K562 (cell line): ENCODE results near the gene FAM53A. TPM values are rescaled to one million over a fixed set of nuclear protein-coding genes. Genes with fewer than 3 reads are reported as not detected.

Experiments used
- ATAC-seq: fragments of 200-7000 bp; cut with Tn5 transposase; 3 replicates; pipeline ENCODE4 v1.9.1; 2020; ENCODE audit warnings: moderate library complexity
- BruUV-seq: library from RNA; stranded (reverse); fragments of 400-500 nt; replicated peaks from 2 replicates; lab custom pipeline; 2021; lab: Mats Ljungman, UMichigan
- CTCF ChIA-PET: fragments of 300-600 bp; formaldehyde crosslinking; extraction: SDS; loops from one replicate; lab custom pipeline; 2021; ENCODE audit warnings: low intra/inter-chr PET ratio; lab: Yijun Ruan, JAX
- POLR2A ChIA-PET: fragments of 300-600, 350-650 bp; sonication (Branson Sonifier 250); formaldehyde crosslinking; extraction: SDS; loops from one replicate; lab custom pipeline; 2021; ENCODE audit warnings: antibody characterized with exemption, inconsistent platforms; lab: Yijun Ruan, JAX
- DNase-seq, 4 experiments: peaks; one replicate each; pipeline versions ENCODE4 v3.0.0 to v3.0.0-alpha.2; 2011 to 2018; ENCODE audit warnings: low spot score in 3 of 4, mixed read lengths in 3 of 4; ENCODE audit errors: extremely low read depth in 1 of 4
- FAIRE-seq: peaks from 2 replicates; lab custom pipeline; 2011; peaks lifted over from hg19 to GRCh38; lab: Jason Lieb, UNC
- H2AFZ ChIP-seq: 2 replicates; pipeline ENCODE4 v1.6.0; 2011; ENCODE audit warnings: low read depth, low read length, control low read depth, inconsistent platforms
- H3K27ac ChIP-seq: fragments of 200-600 bp; 3 replicates; pipeline ENCODE4 v1.8.0; 2011; ENCODE audit warnings: low read depth, mild to moderate bottlenecking, control low read depth, inconsistent platforms, low read length, moderate library complexity, mixed read lengths; ENCODE audit errors: extremely low read depth
- H3K27me3 ChIP-seq, 2 experiments: fragments of 300-600 bp in 1 of 2; 2 replicates in 1 of 2; 3 replicates in 1 of 2; pipeline versions ENCODE4 v1.6.0 to v1.8.0; 2011; ENCODE audit warnings: inconsistent platforms in 2 of 2, low read length in 2 of 2, mild to moderate bottlenecking in 1 of 2, mixed read lengths in 1 of 2, moderate library complexity in 1 of 2; ENCODE audit not compliant: control insufficient read depth in 2 of 2, insufficient read depth in 2 of 2
- H3K36me3 ChIP-seq: fragments of 300-600 bp; 3 replicates; pipeline ENCODE4 v1.8.0; 2011; ENCODE audit warnings: mild to moderate bottlenecking, low read length, inconsistent platforms; ENCODE audit not compliant: control insufficient read depth, insufficient read depth
- H3K4me1 ChIP-seq, 2 experiments: fragments of 200-600 bp in 1 of 2; replicated peaks in 1 of 2; 2 replicates in 1 of 2; 3 replicates in 1 of 2; pipeline versions ENCODE4 v1.5.1 to v1.8.0; 2011; ENCODE audit warnings: inconsistent platforms in 2 of 2, low read length in 2 of 2, mild to moderate bottlenecking in 1 of 2, mixed read lengths in 1 of 2, moderate library complexity in 1 of 2; ENCODE audit not compliant: control insufficient read depth in 2 of 2, insufficient read depth in 2 of 2
- H3K4me2 ChIP-seq: 2 replicates; pipeline ENCODE4 v1.6.1; 2011; ENCODE audit warnings: low read length, control low read depth, inconsistent platforms, mixed read lengths; ENCODE audit not compliant: insufficient read depth
- H3K4me3 ChIP-seq: fragments of 200-600 bp; sonication (generic), shearing (Covaris generic); 2 replicates; pipeline ENCODE4 v1.5.1; 2016; ENCODE audit warnings: control low read depth, inconsistent platforms
- H3K79me2 ChIP-seq: fragments of 200-600 bp; 3 replicates; pipeline ENCODE4 v1.8.0; 2011; ENCODE audit warnings: low read length, inconsistent platforms; ENCODE audit not compliant: control insufficient read depth, insufficient read depth
- H3K9ac ChIP-seq, 2 experiments: 2 replicates each; pipeline versions ENCODE4 v1.6.0 to v1.6.1; 2011; ENCODE audit warnings: low read depth in 2 of 2, low read length in 2 of 2, control low read depth in 1 of 2, inconsistent platforms in 1 of 2, mild to moderate bottlenecking in 1 of 2, mixed read lengths in 1 of 2; ENCODE audit not compliant: insufficient read depth in 1 of 2
- H3K9me1 ChIP-seq: one replicate; pipeline ENCODE4 v1.6.0; 2011; ENCODE audit warnings: inconsistent platforms, mild to moderate bottlenecking, low read length, moderate library complexity; ENCODE audit not compliant: control insufficient read depth, insufficient read depth
- H3K9me3 ChIP-seq: replicated peaks from 2 replicates; pipeline ENCODE4 v1.5.1; 2011; ENCODE audit warnings: low read depth, low read length, inconsistent platforms; ENCODE audit not compliant: control insufficient read depth, insufficient read depth
- H4K20me1 ChIP-seq: replicated peaks from 2 replicates; pipeline ENCODE4 v1.6.1; 2011; ENCODE audit warnings: low read length, inconsistent platforms, mixed read lengths; ENCODE audit not compliant: control insufficient read depth, insufficient read depth
- BCL6 ChIP-seq: fragments of 250-450 bp; sonication (Bioruptor Pico); IDR thresholded peaks from 2 replicates; pipeline ENCODE4 v1.4.0; 2020
- BRD9 ChIP-seq: fragments of 450-650 bp; IDR thresholded peaks from 2 replicates; pipeline ENCODE4 v1.6.1; 2018; ENCODE audit warnings: low read depth; ENCODE audit not compliant: partially characterized antibody
- CREM ChIP-seq: IDR thresholded peaks from 2 replicates; pipeline ENCODE4 v1.6.1; 2014; ENCODE audit warnings: antibody characterized with exemption, low read depth
- RERE ChIP-seq: sonication (generic); formaldehyde crosslinking; IDR thresholded peaks from 2 replicates; pipeline ENCODE4 v1.8.0; 2023; ENCODE audit warnings: missing genetic modification reagents, mild to moderate bottlenecking, borderline replicate concordance
- SREBF1 ChIP-seq: fragments of 150-350 bp; IDR thresholded peaks from 2 replicates; pipeline ENCODE4 v1.6.1; 2014; ENCODE audit warnings: antibody characterized with exemption, low read depth, low read length, borderline replicate concordance
- ZBTB1 ChIP-seq: sonication (generic); formaldehyde crosslinking; IDR thresholded peaks from 2 replicates; pipeline ENCODE4 v1.8.1; 2023; ENCODE audit warnings: missing genetic modification reagents, low read depth, mild to moderate bottlenecking, borderline replicate concordance
- ZNF561 ChIP-seq: fragments of 450-650 bp; formaldehyde crosslinking; conservative IDR thresholded peaks from 2 replicates; pipeline ENCODE4 v1.4.0; 2020; ENCODE audit warnings: mild to moderate bottlenecking, moderate library complexity
- ZNF586 ChIP-seq: fragments of 450-650 bp; formaldehyde crosslinking; conservative IDR thresholded peaks from 2 replicates; pipeline ENCODE4 v1.4.0; 2020; ENCODE audit warnings: mild to moderate bottlenecking, moderate library complexity
- WGBS: fragments of 100-300 bp; shearing (Covaris generic); methylation state at CpG from one replicate; pipeline ENCODE4 v1.1.6; 2016; ENCODE audit warnings: low coverage, mixed read lengths; ENCODE audit not compliant: insufficient coverage; ENCODE audit errors: missing lambda C conversion rate; 5-methylcytosine and 5-hydroxymethylcytosine counted together
- in situ Hi-C: fragments of 300-500 bp; cut with MboI; formaldehyde crosslinking; loops from 4 replicates; pipeline ENCODE4 v1.15.0; 2018; ENCODE audit warnings: inconsistent platforms, mixed read lengths
- intact Hi-C: fragments of 100-400 bp; cut with micrococcal nuclease; formaldehyde crosslinking; loops from 2 replicates; pipeline ENCODE4 v1.14.2; 2022
- polyA plus RNA-seq, 8 experiments: library from polyadenylated mRNA; depleted of rRNA in 4 of 8; stranded (reverse) in 5 of 8; unstranded in 3 of 8; fragments of >200 nt; fragmentation: Nextera tagmentation in 2 of 8; fragmentation: Illumina TruSeq in 1 of 8; extraction: Ambion mirVana in 2 of 8; extraction: Trizol in 1 of 8; gene quantifications; 2 replicates each; pipeline versions ENCODE4 v1.2.1 to v1.2.3, GENCODE V29; 2011 to 2014; ENCODE audit warnings: inconsistent platforms in 1 of 8, missing spikeins in 1 of 8
- total RNA-seq, 7 experiments: library from RNA; depleted of rRNA in 6 of 7; stranded (reverse); fragments of >200 nt in 6 of 7; fragmentation: Illumina TruSeq in 2 of 7; extraction: Trizol in 2 of 7; gene quantifications; 2 replicates each; pipeline versions ENCODE4 v1.2.1 to v1.2.3, GENCODE V29; 2011 to 2021; ENCODE audit warnings: low replicate concordance in 1 of 7

FAM53A gene
- total and polyA plus RNA-seq, 9 of the 15 experiments (the other 6 are each of a cell fraction or from before 2014, with no cell fraction given) = 0.53 to 2.7 (median 1.4) TPM; not detected in 2

GRCh38 chr4:1630266-1630665, 53.8 kb downstream of the FAM53A start:
- ChIA-PET CTCF (no interaction called here), POLR2A (interaction anchor here (0.9 kb wide), 1 partner anchor 46 kb away, joined by 3 read pairs; no protein-coding TSS in a partner anchor)

More at GRCh38 chr4:1630266-1630665, 53.8 kb downstream of the FAM53A start:
- in situ Hi-C loops = no loop called here
- TF ChIP-seq BCL6 (CRISPR knock-in tag) (no peak), CREM (no peak), BRD9 (no peak), ZNF561 (CRISPR knock-in tag) (no peak), RERE (CRISPR knock-in tag) (no peak), SREBF1 (no peak), ZNF586 (CRISPR knock-in tag) (no peak), ZBTB1 (CRISPR knock-in tag) (no peak)
- DNase-seq (no peak), ATAC-seq (no peak), FAIRE-seq (no peak)
- no peak overlapping the region for H2AFZ ChIP-seq
- H3K4me1 ChIP-seq = peaks cover 13 to 39% of the 10 kb centered on the region in 2 experiments; a peak in 4 of 5 replicates
- no peak overlapping the region for H3K4me2 ChIP-seq
- H3K9ac ChIP-seq = no peak overlapping the region
- no peak overlapping the region for H3K4me3 ChIP-seq
- 0 out of 2 replicates have a peak, but pooled peaks cover 4% of the 10 kb centered on the region for H4K20me1 ChIP-seq
- no peaks in the 10 kb centered on the region for H3K79me2 ChIP-seq
- BruUV-seq = no TSS peak
- WGBS = 48% methylated on average over 15 of the region's 19 CpGs
- H3K36me3 ChIP-seq = no peaks in the 10 kb centered on the region
- H3K27ac ChIP-seq = no peak overlapping the region
- peaks cover 0 to 5% of the 10 kb centered on the region in 2 experiments; a peak in 2 of 5 replicates for H3K27me3 ChIP-seq
- no peaks in the 10 kb centered on the region for H3K9me1 ChIP-seq
- H3K9me3 ChIP-seq = no peaks in the 10 kb centered on the region; the same call in 1 of the 2 replicates
- intact Hi-C loops = no loop called here
